ENCODE measurements around the gene ZYX. TPM values are rescaled to one million over a fixed set of nuclear protein-coding genes. Genes with fewer than 3 reads are reported as not detected.
A peak's percentile ranks its signal among the peaks of the same experiment; 100 is the strongest.
"Not testable (repeated sequence)": the region's sequence is repeated elsewhere in the genome, so short reads cannot be mapped to it uniquely, and the experiment has no call there.

ZYX gene
- polyA plus RNA-seq, 1 donor = 259 TPM

GRCh38 chr7:143396625-143397556 lies 15.7 kb downstream of the ZYX start:
- DNase-seq = no peak

- no peak for DNase-seq
These were observed 16.8 kb downstream of the ZYX start for GRCh38 chr7:143397710-143398530.

- DNase-seq = no peak
These were observed 17.5 kb downstream of the ZYX start for GRCh38 chr7:143398616-143399015.

GRCh38 chr7:143399151-143399550 lies 18.0 kb downstream of the ZYX start:
- DNase-seq = no peak

- DNase-seq = no peak
These were observed 18.5 kb downstream of the ZYX start for GRCh38 chr7:143399642-143400041.

GRCh38 chr7:143401265-143401664 lies 20.1 kb downstream of the ZYX start:
- no peak for DNase-seq

- DNase-seq = not testable (repeated sequence)
These were observed 21.1 kb downstream of the ZYX start for GRCh38 chr7:143402233-143402632.

GRCh38 chr7:143405173-143406001 lies 24.2 kb downstream of the ZYX start:
- no peak for DNase-seq

GRCh38 chr7:143406002-143406357 lies 24.8 kb downstream of the ZYX start:
- no peak for DNase-seq

GRCh38 chr7:143407287-143408251 lies 26.4 kb downstream of the ZYX start:
- DNase-seq = no peak

- no peak for DNase-seq
These were observed 27.1 kb downstream of the ZYX start for GRCh38 chr7:143408252-143408685.

GRCh38 chr7:143408686-143409561 lies 27.8 kb downstream of the ZYX start, which contains the start of gene EPHA1:
TSS of gene EPHA1 (minus strand) at chr7:143408856. CDS start at chr7:143408805, 51 bp downstream.
- no peak for DNase-seq

GRCh38 chr7:143410521-143411004 lies 29.4 kb downstream of the ZYX start:
- DNase-seq = peak; percentile 57

- DNase-seq = no peak
These were observed 31.0 kb downstream of the ZYX start for GRCh38 chr7:143411976-143412708.

- DNase-seq = no peak
These were observed 32.0 kb downstream of the ZYX start for GRCh38 chr7:143413123-143413522.

- not testable (repeated sequence) for DNase-seq
These were observed 34.1 kb downstream of the ZYX start for GRCh38 chr7:143415209-143415608.

- no peak for DNase-seq
These were observed 34.7 kb downstream of the ZYX start for GRCh38 chr7:143415742-143416397.

- DNase-seq = peak; percentile 54
These were observed 35.5 kb downstream of the ZYX start for GRCh38 chr7:143416565-143417149.

Measured in hindlimb muscle (tissue), 1 donor.